ENCODE measurements around the gene ENTPD2. TPM values are rescaled to one million over a fixed set of nuclear protein-coding genes. Genes with fewer than 3 reads are reported as not detected.
"Not testable (repeated sequence)": the region's sequence is repeated elsewhere in the genome, so short reads cannot be mapped to it uniquely, and the experiment has no call there.

The ENTPD2 gene
- total RNA-seq, 2 experiments from 2014 or later = not detected

DNA sequence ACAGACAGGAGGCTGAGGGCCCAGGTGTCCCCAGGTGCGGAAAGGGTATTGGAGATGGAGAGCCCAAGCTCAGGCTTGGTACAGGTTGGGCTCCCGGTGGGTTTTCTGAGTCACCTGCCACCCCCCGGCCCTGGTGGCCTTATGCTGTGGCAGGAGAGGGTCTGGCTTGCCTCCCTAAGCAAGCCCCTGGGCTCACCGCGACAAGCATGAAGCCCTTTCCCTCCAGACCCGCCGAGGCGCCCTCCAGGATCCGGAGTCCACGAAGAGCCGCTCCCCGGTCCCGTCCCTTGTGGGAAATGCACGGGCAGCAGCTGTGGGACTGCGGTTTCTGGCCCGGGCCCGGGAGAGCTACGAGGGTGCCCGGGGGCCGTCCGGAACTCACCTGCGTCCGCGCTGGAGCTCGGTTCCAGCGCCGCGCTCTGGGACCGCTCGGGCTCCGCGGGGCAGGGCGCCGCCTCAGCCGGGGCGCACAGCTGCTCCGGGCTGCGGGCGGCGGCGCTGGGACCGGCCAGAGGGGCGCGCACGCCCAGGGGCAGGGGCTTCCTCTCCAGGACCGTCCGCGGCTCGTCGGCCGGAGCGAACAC is 15.7 kb upstream of the ENTPD2 start:
- CTCF ChIA-PET = interaction anchor here (0.7 to 9.6 kb wide), 14 partner anchors 10 to 353 kb away, joined by 3 to 120 read pairs (median 4); partner anchors contain the start of genes C8G, EXD3, FUT7 and MAN1B1

DNA sequence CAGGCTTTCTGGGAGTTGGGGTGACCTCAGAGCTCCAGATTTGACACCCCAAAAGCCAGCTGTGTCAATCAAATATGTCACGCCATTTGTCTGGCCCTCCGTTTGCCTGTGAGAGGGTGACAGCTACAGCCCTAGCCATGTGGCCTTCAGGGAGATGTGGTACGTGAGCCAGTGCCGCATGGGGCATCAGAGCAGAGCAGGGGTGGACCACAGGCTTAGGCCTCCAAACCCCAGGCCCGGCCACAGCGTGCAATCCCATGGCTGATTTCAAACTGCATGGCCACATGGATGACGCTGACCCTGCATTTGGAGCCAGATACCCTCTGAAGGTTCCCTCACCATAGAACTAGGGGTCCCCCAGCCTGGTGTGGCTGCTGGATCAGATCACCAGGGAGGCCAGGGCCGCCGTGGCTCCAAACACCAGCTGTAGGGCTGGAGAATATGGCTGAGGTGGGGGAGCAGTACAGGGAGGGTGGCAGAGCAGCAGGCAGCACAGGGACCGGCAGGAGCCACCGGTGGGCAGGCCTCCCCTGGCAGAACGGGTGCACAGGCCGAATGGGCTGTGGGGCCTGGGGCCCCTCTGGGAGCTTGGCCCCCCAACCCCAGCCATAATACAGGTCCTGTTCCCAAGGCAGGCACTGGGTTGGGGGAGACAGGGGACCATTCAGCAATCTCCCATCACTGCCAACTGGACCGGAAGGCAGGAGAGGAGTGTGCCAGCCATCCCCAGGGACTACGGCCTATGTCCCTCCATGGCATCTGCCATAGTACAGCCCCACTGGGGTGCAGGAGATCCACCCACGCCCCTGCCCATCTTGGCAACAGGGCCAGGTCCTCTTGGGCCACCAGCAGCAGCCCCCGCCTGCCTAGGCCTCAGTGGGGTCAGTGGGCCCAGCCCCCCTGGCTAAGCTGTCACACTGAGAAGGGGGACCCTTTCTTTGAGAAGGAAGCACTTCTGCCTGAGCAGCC is 15.0 kb upstream of the ENTPD2 start:
- POLR2A ChIA-PET = interaction anchor here (1.2 to 2.9 kb wide), 2 partner anchors 17 to 27 kb away, joined by 4 to 28 read pairs; partner anchors contain the start of gene MAN1B1
- CTCF ChIA-PET = interaction anchor here (0.7 to 9.6 kb wide), 23 partner anchors 8 to 354 kb away, joined by 3 to 120 read pairs (median 4); partner anchors contain the start of genes C8G, EXD3, FUT7 and MAN1B1

More for the DNA sequence above, 15.7 kb upstream of the ENTPD2 start:
- POLR2A ChIA-PET = interaction anchor here (0.7 to 2.9 kb wide), 4 partner anchors 16 to 292 kb away, joined by 4 to 28 read pairs (median 6); partner anchors contain the start of gene MAN1B1

DNA sequence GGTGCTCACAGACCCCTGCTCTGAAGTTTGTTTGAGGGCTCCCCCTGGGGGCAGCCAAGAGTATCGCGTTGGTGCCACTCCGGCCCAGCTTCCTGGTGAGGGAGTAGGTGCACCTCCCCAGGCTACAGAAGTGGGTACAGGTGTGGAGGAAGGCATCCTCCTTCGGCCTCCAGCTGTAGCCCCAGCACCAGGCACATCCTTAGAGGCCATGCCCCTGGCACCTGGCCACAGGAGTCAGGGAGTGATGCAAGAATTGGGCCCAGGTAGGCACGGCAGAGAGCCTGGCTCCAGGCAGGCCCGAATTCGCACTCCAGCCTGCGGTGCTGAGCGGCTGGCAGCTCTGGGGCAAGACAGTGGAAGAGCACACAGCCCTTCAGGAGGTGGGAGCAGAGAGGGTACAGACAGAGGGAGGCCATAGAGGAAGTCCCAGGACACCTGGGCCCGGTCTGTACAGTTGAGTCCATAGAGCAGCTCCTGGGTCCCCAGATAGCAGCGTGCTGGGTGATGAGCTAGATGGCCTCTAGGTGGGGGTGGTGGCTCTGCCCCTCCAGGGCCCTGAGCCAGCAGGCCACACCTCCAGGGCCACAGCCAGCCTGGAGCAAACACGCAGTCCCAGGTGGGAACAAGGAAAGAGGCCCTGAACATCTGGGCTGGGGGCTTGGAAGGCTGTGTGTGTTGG is 14.1 kb upstream of the ENTPD2 start:
- ChIA-PET CTCF (interaction anchor here (0.6 to 9.6 kb wide), 25 partner anchors 9 to 1237 kb away, joined by 3 to 120 read pairs (median 5); partner anchors contain the start of genes ABCA2, EXD3, FUT7 and MAN1B1), POLR2A (interaction anchor here (0.6 to 1.4 kb wide), 5 partner anchors 21 to 76 kb away, joined by 3 to 13 read pairs (median 7); partner anchors contain the start of genes NPDC1 and PAXX)

DNA sequence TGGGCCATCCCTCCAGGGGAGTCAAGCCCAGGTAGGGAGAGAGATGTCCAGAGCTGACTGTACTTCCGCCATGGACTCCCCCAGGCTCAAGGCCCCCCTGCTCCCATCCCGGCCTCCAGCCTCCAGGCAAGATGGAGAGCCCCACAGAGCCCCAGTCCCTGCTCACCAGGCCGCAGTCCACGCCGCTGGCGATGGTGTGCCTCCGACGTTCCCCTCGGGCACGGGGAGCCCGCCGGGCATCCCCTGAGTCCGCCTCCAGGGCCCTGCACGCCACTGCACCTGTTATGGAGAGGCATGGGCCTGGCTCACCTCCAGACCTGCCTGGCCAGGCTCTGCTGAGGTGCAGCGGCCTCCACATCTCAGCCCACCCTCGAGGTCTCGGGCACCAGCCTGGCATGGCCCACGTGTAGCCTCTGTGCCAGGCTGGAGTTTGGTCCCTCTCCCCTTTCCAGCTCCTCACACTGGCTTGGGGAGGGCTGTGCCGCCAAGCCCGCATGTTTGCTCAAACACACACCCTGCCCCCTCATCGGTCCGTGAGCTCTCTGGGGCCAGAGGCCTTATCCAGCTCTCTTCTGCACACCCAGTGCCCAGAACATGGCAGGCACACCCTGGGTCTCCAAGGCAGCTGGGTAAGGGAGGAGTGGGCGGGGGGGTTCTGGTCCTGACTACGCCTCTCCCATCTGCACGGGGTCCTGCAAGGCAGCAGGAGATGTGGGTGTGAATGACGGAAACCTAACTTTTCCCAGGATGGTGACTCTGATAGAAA is 12.4 kb upstream of the ENTPD2 start:
- ChIA-PET POLR2A (no interaction called here), CTCF (interaction anchor here (1.1 to 9.6 kb wide), 11 partner anchors 10 to 66 kb away, joined by 3 to 120 read pairs (median 17); partner anchors contain the start of genes ABCA2, FUT7, MAN1B1 and NPDC1)

DNA sequence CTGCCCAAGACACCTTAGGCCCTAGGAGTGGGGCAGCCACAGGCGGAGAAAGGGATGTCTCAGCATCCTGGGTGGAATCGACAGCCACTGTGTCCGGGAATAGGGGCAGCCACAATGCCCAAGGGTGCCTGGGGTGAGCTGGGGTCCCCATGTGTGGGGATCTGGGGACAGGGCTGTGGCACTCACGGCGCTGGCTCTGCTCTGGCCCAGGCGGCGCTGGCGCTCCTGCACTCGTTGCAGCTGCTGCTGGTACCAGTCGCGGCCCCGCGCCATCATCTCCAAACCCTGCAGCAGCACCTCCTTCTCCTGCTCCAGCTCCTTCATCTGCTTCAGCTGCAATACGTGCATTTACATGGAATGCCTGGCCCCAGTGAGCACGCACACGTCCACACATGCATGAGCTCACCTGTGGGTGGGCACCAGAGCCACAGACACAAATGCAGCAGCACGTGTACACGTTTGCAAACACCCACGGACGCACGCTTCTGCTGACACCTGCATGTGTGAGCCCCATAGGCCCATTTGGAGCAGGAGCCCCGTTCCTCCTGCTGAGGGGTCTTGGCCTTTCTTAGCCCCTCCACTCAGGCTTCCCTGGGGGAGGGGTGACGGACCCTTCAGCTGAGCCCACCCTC is 11.6 kb upstream of the ENTPD2 start:
- POLR2A ChIA-PET = no interaction called here

DNA sequence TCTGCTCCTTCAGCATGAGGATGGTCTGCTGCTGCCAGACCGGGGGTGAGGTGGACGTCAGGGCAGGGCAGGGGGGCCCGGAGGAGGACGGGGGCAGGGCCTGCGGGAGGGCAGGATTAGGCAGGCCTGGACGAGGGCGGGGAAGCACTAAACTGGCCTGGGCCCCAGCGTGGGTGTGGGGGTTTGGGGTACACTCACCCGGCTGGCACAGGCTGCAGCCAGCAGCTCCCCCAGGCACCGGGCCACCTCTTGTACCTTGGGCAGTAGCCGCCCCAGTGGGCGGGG is 11.0 kb upstream of the ENTPD2 start:
- ChIA-PET POLR2A (interaction anchor here (1.2 kb wide), 1 partner anchor 30 kb away, joined by 3 read pairs; no protein-coding TSS in a partner anchor), CTCF (interaction anchor here (1.2 to 9.6 kb wide), 7 partner anchors 8 to 299 kb away, joined by 3 to 120 read pairs (median 8); partner anchors contain the start of genes MAN1B1, NPDC1 and UAP1L1)

More for the DNA sequence above, 11.6 kb upstream of the ENTPD2 start:
- CTCF ChIA-PET = interaction anchor here (1.2 to 9.6 kb wide), 8 partner anchors 10 to 36 kb away, joined by 3 to 120 read pairs (median 17); partner anchors contain the start of genes ABCA2, FUT7, MAN1B1 and NPDC1

DNA sequence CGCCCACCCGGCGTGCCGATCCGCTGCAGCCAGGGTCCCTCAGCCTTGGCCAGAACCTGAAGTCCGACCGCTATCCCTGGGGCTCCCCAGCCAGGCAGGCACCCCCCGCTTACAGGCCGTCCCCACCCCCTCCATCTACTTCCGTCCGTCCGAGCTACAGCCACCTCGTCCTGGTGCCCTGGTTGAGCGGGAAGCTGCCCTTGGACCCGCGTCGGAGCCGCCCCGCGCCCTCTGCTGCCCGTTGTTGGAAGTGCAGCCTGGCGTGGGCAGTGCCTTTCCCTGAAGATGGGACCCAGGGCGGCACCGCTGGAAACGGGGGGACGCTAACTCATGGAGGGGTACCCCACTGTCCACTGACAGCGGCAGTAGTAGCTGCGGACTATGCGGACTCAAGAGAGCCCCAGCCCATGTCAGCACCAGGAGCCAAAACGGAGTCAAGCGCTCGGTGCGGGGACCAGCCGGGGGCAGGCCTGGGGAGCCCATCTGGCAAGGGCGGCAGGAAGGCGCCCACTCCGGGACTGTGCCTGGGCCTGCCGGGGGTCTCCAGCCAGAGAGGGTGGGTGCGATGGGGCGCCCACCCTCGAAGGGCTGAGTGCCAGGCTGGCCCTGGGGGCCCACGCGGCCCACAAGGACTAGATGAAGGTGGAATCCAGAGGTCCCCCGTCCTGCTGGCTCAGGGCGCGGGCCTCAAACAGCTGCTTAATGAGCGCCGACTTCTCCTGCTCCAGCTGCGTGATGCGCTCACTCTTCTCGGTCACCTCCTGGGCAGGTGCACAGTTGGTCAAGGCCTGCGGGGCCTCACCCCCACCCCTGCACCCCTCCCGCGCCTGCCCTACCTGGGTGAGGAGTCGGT is 10.4 kb upstream of the ENTPD2 start:
- ChIA-PET POLR2A (interaction anchor here (1.2 kb wide), 1 partner anchor 29 kb away, joined by 3 read pairs; no protein-coding TSS in a partner anchor), CTCF (interaction anchor here (0.6 to 9.6 kb wide), 18 partner anchors 9 to 313 kb away, joined by 3 to 120 read pairs (median 5); partner anchors contain the start of genes ABCA2, MAN1B1, NPDC1 and UAP1L1)

DNA sequence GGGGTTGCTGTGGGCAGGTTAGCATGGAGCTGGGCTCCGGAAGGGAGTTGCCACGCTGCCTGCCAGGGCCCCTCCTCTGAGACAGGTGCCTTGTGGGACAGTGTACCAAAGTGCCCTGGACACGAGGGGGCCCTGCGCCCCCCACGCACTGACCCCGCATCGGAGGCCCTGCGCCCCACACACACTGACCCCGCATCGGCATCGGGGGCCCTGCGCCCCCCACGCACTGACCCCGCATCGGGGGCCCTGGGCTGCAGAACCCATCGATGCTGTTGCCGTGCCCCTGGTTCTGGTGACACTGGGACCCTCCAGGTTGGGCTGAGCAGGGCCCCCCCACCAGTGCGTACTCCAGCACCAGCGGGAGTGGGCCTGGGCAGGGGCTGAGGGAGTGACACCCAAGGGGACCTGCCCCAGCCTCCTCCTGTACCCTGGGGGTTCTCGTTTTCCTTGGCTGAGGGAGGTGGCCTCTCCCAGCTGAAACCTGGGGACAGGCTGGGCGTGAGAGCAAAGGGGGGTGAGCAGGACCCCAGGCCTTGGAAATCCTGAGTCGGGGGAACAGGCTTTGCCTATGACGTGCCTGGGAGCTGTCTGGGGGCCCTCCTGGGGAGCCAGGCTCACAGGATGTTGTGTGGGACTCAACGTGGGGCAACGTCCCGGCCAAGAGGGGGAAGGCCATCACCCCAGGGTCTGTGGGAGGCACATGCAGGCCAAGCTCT is 9.6 kb upstream of the ENTPD2 start:
- ChIA-PET POLR2A (interaction anchor here (1.2 kb wide), 1 partner anchor 28 kb away, joined by 3 read pairs; no protein-coding TSS in a partner anchor), CTCF (interaction anchor here (0.6 to 9.6 kb wide), 16 partner anchors 8 to 297 kb away, joined by 3 to 120 read pairs (median 5); partner anchors contain the start of genes ABCA2, MAN1B1 and NPDC1)

DNA sequence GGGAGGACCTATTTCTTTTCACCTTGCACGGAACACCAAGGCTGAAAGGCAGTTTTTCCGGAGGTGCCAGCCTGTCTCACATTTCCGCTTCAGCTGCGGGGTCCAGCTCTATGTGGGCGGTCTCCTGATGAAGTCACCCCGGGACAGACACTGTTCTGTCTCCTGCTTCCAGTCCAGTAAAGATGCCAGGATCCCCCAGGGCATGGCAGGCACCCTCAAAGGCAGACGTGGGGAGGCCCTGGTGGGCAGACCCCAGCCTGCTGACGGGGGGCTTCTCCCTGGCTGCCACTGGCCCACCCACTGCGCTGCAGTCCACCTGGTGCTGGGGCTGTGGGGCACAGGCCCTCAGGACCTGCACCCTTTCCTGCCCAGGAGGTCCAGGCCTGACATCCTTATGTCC is 8.9 kb upstream of the ENTPD2 start:
- CTCF ChIA-PET = interaction anchor here (1.9 to 9.6 kb wide), 4 partner anchors 15 to 34 kb away, joined by 5 to 120 read pairs (median 42); partner anchors contain the start of genes ABCA2, MAN1B1 and NPDC1
- POLR2A ChIA-PET = not testable (repeated sequence)

DNA sequence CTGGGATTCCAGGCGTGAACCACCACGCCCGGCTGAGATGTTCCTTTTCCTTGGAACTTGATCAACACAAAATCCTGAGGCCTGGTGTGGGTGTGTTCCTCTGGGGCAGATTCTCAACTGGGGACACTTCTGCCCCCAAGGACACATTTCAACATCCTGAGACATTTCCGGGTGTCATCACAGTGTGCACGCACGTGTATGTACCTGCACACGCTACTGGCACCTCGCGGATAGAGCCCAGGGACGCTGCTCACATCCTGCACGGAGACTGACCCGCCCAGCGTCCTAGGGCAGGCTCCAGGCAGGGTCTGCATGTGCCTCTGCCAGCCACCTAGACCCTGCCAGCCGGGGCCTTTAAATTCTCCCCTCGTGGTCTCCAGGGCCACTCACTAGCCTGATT is 8.5 kb upstream of the ENTPD2 start:
- CTCF ChIA-PET = interaction anchor here (2.1 kb wide), 1 partner anchor 33 kb away, joined by 11 read pairs; the partner anchor contains the start of gene ABCA2
- POLR2A ChIA-PET = no interaction called here

DNA sequence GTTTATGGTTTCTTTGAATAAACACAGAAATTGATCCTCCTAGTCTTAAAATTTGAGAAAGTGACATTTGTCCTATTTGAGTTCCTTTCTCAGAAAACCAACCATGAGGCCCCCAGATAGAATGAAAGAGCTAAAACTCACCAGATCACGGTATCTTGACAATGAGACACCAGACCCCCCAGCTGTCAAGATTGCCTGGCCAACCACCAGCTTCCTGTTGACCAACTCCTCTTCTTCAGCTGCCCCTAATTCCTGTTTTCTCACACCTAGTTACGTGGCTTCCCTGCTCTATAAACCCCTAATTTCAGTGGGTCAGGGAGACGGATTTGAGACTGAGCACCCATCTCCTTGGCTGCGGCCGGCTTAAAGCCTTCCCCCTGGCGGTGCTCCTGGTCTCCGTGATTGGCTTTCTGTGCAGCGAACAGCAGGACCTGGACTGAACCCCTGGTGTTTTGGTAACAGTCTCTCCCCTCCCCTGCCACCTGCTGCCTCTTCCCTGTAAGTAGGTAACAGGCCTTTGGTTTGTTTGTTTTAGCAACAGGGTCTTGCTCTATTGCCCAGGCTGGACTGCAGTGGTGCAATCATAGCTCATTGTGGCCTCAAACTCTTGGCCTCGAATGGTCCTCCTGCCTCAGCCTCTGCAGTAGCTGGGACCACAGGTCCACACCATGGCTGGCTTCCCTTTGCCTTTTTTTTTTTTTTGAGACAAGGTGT is 4.8 kb upstream of the ENTPD2 start:
- POLR2A ChIA-PET = no interaction called here

DNA sequence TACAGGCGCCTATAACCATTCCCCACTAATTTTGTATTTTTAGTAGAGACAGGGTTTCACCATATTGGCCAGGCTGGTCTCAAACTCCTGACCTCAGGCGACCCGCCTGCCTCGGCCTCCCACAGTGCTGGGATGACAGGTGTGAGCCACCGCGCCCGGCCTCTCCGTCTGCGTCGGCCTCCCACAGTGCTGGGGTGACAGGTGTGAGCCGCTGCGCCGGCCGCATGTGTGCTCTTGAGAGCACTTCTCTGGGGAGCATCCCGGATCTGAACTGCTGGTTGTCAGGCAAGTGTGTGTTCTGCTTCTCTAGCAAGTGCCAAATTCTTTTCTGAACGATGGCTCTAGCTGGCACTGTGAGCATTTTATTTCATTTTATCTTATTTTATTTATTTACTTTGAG is 3.7 kb upstream of the ENTPD2 start:
- ChIA-PET CTCF (interaction anchor here (1.8 to 3.2 kb wide), 2 partner anchors 10 to 28 kb away, joined by 8 to 11 read pairs; partner anchors contain the start of gene ABCA2), POLR2A (no interaction called here)

More for the DNA sequence above, 4.8 kb upstream of the ENTPD2 start:
- CTCF ChIA-PET = interaction anchor here (0.7 to 2.8 kb wide), 4 partner anchors 9 to 29 kb away, joined by 3 to 15 read pairs (median 6); partner anchors contain the start of genes ABCA2 and NPDC1

DNA sequence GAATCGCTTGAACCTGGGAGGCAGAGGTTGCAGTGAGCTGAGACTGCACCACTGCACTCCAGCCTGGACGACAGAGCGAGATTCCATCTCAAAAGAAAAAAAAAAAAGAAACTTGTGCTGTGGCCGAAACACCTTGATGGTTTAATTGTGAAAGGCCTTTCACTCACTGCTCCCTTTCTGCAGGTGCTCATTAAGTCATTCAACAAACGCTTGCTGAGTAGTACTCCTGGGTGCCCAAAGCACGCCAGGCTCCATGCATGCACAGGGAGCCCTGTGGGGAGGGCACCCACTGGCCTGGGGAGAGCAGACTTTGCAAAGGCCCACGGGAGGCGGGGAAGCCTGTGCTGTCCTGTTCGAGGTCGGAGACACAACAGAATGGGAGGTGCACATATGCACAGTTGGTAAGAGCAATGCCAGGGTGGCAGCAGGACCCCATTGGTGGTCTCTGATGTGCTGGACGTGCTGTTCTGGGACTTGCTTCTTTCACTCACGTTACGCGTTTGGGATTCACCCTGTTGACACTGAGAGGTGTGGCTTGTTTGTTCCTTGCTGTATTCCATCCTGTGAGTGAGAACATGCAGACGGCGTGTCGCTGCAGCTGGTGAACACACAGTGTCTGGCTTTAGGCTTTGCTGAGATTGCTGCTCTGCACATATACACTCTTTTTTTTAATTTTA is 3.0 kb upstream of the ENTPD2 start:
- ChIA-PET POLR2A (no interaction called here), CTCF (interaction anchor here (1.8 to 3.2 kb wide), 3 partner anchors 7 to 28 kb away, joined by 8 to 11 read pairs (median 8); partner anchors contain the start of gene ABCA2)
